ENCODE measurements around the gene FNIP2.

DNA sequence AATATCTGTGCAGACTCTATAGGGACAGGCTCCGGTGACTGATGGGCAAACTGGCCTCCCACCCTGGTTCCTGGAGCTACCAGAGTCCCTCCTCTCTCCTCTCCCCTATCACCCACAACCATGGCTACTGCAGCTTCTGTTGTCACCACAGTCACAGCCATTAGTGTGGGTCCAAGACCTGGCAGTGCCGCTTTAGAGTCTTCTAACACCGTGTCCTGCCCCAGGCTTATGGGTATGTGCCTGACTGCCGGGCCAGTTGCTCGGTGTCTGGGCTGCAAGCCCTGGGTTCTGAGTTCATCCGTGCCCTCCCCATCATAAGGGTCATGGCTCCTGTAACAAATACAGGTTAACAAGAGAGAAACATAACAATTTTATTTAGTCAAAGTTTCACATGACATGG is 85.4 kb downstream of the FNIP2 start:
- TF ChIP-seq POLR2A (IDR thresholded peaks at IDR 0.05) (no peak), POLR2AphosphoS5 (IDR thresholded peaks at IDR 0.05) (no peak), EP300 (IDR thresholded peaks at IDR 0.05) (no peak)
- TF ChIP-seq, protein P1, sequence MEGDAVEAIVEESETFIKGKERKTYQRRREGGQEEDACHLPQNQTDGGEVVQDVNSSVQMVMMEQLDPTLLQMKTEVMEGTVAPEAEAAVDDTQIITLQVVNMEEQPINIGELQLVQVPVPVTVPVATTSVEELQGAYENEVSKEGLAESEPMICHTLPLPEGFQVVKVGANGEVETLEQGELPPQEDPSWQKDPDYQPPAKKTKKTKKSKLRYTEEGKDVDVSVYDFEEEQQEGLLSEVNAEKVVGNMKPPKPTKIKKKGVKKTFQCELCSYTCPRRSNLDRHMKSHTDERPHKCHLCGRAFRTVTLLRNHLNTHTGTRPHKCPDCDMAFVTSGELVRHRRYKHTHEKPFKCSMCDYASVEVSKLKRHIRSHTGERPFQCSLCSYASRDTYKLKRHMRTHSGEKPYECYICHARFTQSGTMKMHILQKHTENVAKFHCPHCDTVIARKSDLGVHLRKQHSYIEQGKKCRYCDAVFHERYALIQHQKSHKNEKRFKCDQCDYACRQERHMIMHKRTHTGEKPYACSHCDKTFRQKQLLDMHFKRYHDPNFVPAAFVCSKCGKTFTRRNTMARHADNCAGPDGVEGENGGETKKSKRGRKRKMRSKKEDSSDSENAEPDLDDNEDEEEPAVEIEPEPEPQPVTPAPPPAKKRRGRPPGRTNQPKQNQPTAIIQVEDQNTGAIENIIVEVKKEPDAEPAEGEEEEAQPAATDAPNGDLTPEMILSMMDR (IDR thresholded peaks at IDR 0.05), result no peak

Data from upper lobe of left lung (tissue), 4 donors.